Upper lobe of left lung (tissue), 6 donors: ENCODE measurements around the gene AKNAD1. TPM values are rescaled to one million over a fixed set of nuclear protein-coding genes. Genes with fewer than 3 reads are reported as not detected.

ENCODE experiments used
- ATAC-seq, 2 donors: fragments of 200-7000 bp; cut with Tn5 transposase; one replicate each; pipeline ENCODE4 v1.9.1; 2022; ENCODE audit warnings: mild to moderate bottlenecking in 2 of 2, moderate library complexity in 2 of 2; ENCODE audit not compliant: low FRiP score in 2 of 2
- DNase-seq, 2 donors: peaks; one replicate each; pipeline ENCODE4 v3.0.0-alpha.2; 2019 to 2020
- H3K27ac ChIP-seq, 4 donors: fragments of 200-600 bp; sonication (generic); one replicate each; pipeline ENCODE4 v1.5.1; 2016 to 2019
- H3K27me3 ChIP-seq, 4 donors: fragments of 200-600 bp; sonication (generic); one replicate each; pipeline ENCODE4 v1.5.1; 2017 to 2019
- H3K36me3 ChIP-seq, 4 donors: fragments of 200-600 bp; sonication (generic); one replicate each; pipeline ENCODE4 v1.5.1; 2016 to 2019
- H3K4me1 ChIP-seq, 4 donors: fragments of 200-600 bp; sonication (generic); one replicate each; pipeline ENCODE4 v1.5.1; 2018 to 2019
- H3K4me3 ChIP-seq, 4 donors: fragments of 200-600 bp; sonication (generic); one replicate each; pipeline ENCODE4 v1.5.1; 2017 to 2019; ENCODE audit warnings: mild to moderate bottlenecking in 2 of 4, moderate library complexity in 1 of 4
- H3K9me3 ChIP-seq, 4 donors: fragments of 200-600 bp; sonication (generic); one replicate each; pipeline ENCODE4 v1.5.1; 2018 to 2019
- EP300 ChIP-seq, 4 donors: sonication (generic); formaldehyde crosslinking; IDR thresholded peaks; one replicate each; pipeline ENCODE4 v1.5.1; 2017; ENCODE audit warnings: antibody characterized with exemption in 4 of 4, control low read depth in 2 of 4
- POLR2A ChIP-seq, 4 donors: fragments of 450-650 bp; IDR thresholded peaks; one replicate each; pipeline ENCODE4 v1.5.1; 2016 to 2017; ENCODE audit warnings: antibody characterized with exemption in 4 of 4, mild to moderate bottlenecking in 2 of 4
- POLR2AphosphoS5 ChIP-seq, 2 donors: sonication (generic); formaldehyde crosslinking; IDR thresholded peaks; one replicate each; pipeline ENCODE4 v1.5.1; 2017; ENCODE audit warnings: antibody characterized with exemption in 2 of 2
- WGBS, 2 donors: methylation state at CpG; one replicate each; pipeline ENCODE4 v1.1.5; 2017 to 2018; 5-methylcytosine and 5-hydroxymethylcytosine counted together
- total RNA-seq, 6 donors: library from RNA; depleted of rRNA in 4 of 6; stranded (reverse); fragments of >200 nt in 4 of 6; gene quantifications; one replicate each; pipeline versions ENCODE4 v1.1.0 to v1.2.1, GENCODE V29; 2016 to 2021
- TF ChIP-seq, protein P1 (sequence below), 6 experiments: fragments of 450-650 bp in 4 of 6; fragments of 200-600 bp in 2 of 6; sonication (generic) in 2 of 6; IDR thresholded peaks; one replicate each; pipeline ENCODE4 v1.5.1; 2016 to 2019; ENCODE audit warnings: antibody characterized with exemption in 6 of 6
- donor health status: DM: no; HTN: no; CAD: no; lungs with moderate emphysema.
- donor health status: DM: no; HTN: yes; CAD: no; lungs with severe emphysema.

AKNAD1 gene
- total RNA-seq, 6 donors from 2014 or later: 0.46 to 0.84 TPM; not detected in 4

DNA sequence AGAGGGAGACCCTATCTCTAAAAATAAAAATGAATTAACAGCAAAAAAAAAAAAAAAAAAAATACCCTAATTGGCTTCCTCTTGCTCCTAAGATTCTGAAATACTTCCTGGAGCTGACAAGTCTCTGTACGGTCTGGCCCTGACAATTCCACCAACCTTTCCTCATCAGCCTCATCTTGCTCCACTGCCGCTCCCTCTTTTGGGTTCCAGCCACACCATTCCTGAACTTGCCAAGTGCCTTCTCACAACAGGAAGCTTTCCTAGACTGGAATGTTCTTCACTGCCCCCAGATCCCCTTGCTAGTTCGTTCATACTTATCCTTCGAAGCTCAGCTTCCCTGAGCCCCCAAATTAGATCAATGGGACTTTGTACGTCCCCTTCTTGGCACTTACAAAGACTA lies 37.0 kb downstream of the AKNAD1 start:
- Histone ChIP-seq H3K27ac (peak overlapping the region in 1 of 4 donors; percentile 5), H3K27me3 (no peaks in the 10 kb centered on the region), H3K4me3 (no peak overlapping the region), H3K9me3 (no peaks in the 10 kb centered on the region), H3K4me1 (peaks cover 0 to 14% (median 10%) of the 10 kb centered on the region in 4 donors), H3K36me3 (no peaks in the 10 kb centered on the region)
- ATAC-seq (no peak), DNase-seq (no peak)
- TF ChIP-seq POLR2AphosphoS5 (IDR thresholded peaks at IDR 0.05): no peak
- TF ChIP-seq EP300 (IDR thresholded peaks at IDR 0.05): no peak
- TF ChIP-seq, protein P1, sequence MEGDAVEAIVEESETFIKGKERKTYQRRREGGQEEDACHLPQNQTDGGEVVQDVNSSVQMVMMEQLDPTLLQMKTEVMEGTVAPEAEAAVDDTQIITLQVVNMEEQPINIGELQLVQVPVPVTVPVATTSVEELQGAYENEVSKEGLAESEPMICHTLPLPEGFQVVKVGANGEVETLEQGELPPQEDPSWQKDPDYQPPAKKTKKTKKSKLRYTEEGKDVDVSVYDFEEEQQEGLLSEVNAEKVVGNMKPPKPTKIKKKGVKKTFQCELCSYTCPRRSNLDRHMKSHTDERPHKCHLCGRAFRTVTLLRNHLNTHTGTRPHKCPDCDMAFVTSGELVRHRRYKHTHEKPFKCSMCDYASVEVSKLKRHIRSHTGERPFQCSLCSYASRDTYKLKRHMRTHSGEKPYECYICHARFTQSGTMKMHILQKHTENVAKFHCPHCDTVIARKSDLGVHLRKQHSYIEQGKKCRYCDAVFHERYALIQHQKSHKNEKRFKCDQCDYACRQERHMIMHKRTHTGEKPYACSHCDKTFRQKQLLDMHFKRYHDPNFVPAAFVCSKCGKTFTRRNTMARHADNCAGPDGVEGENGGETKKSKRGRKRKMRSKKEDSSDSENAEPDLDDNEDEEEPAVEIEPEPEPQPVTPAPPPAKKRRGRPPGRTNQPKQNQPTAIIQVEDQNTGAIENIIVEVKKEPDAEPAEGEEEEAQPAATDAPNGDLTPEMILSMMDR (IDR thresholded peaks at IDR 0.05): no peak
- TF ChIP-seq POLR2A (IDR thresholded peaks at IDR 0.05): no peak
- 52 to 66% methylated on average over 5 of the region's 5 CpGs for WGBS, 2 donors

DNA sequence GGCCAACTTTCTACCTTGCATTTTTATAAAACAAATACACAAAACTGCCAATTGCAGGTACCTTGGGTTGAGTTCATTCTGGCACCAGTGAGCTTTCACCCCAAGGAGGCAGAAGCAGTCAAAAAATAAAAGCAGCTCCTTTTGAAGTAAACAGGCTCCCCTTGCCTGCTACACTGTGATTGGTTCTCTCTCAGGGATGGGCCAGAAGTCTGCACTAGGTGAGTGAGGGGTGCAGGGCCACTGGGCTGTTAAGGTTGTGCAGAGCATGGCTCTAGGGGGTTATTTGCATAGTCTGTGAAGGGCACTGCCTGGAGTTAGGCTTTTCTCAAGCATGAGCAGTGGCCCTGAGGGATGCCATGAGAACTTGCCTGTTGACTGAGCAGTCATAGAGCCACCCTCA lies 39.1 kb downstream of the AKNAD1 start:
- H3K36me3 ChIP-seq: no peaks in the 10 kb centered on the region
- H3K9me3 ChIP-seq: no peaks in the 10 kb centered on the region
- no peak overlapping the region for H3K4me3 ChIP-seq
- TF ChIP-seq POLR2AphosphoS5 (IDR thresholded peaks at IDR 0.05): no peak
- no peak for TF ChIP-seq POLR2A (IDR thresholded peaks at IDR 0.05)
- TF ChIP-seq, protein P1 (IDR thresholded peaks at IDR 0.05): no peak
- TF ChIP-seq EP300 (IDR thresholded peaks at IDR 0.05): no peak
- DNase-seq: no peak
- H3K27ac ChIP-seq: no peak overlapping the region
- H3K27me3 ChIP-seq: no peaks in the 10 kb centered on the region
- peaks cover 0 to 14% (median 10%) of the 10 kb centered on the region in 4 donors for H3K4me1 ChIP-seq
- ATAC-seq: no peak

- no peaks in the 10 kb centered on the region for H3K36me3 ChIP-seq
- no peaks in the 10 kb centered on the region for H3K9me3 ChIP-seq
- ATAC-seq (peak; percentile 71 to 84), DNase-seq (peak in 1 of 2 donors; percentile 32)
- peaks cover 0 to 14% (median 10%) of the 10 kb centered on the region in 4 donors for H3K4me1 ChIP-seq
- 62 to 66% methylated on average over 8 of the region's 8 CpGs for WGBS, 2 donors
- H3K27ac ChIP-seq: peak overlapping the region; percentile 59 to 72 (median 66)
- peak overlapping the region in 2 of 4 donors; percentile 18 to 20 for H3K4me3 ChIP-seq
- no peaks in the 10 kb centered on the region for H3K27me3 ChIP-seq
- TF ChIP-seq, protein P1 (IDR thresholded peaks at IDR 0.05): no peak
- TF ChIP-seq POLR2A (IDR thresholded peaks at IDR 0.05): no peak
- no peak for TF ChIP-seq POLR2AphosphoS5 (IDR thresholded peaks at IDR 0.05)
Observed at GRCh38 chr1:108817016-108817415, 39.9 kb downstream of the AKNAD1 start.

- Histone ChIP-seq H3K4me1 (peaks cover 0 to 14% (median 10%) of the 10 kb centered on the region in 4 donors), H3K27ac (peak overlapping the region; percentile 59 to 72 (median 66)), H3K27me3 (no peaks in the 10 kb centered on the region), H3K4me3 (peak overlapping the region in 3 of 4 donors; percentile 8 to 20 (median 18)), H3K9me3 (no peaks in the 10 kb centered on the region), H3K36me3 (peaks cover 0 to 5% (median 3%) of the 10 kb centered on the region in 4 donors)
- TF ChIP-seq EP300 (IDR thresholded peaks at IDR 0.05): no peak
- no peak for TF ChIP-seq POLR2A (IDR thresholded peaks at IDR 0.05)
- TF ChIP-seq, protein P1 (IDR thresholded peaks at IDR 0.05): no peak
- no peak for TF ChIP-seq POLR2AphosphoS5 (IDR thresholded peaks at IDR 0.05)
- ATAC-seq: peak; percentile 78 to 90
- DNase-seq: peak in 1 of 2 donors; percentile 40
- WGBS, 2 donors: 33 to 40% methylated on average over 12 of the region's 12 CpGs
Observed at GRCh38 chr1:108816049-108816893, 40.6 kb downstream of the AKNAD1 start.
